H1 (cell line): ENCODE data around the gene CSTF2T. TPM values are rescaled to one million over a fixed set of nuclear protein-coding genes. Genes with fewer than 3 reads are reported as not detected.

Source experiments
- CTCF ChIA-PET: fragments of 300-600 bp; sonication (Branson Sonifier 250); formaldehyde crosslinking; loops from one replicate; lab custom pipeline; 2021; ENCODE audit not compliant: partially characterized antibody; lab: Charles Lee
- POLR2A ChIA-PET: fragments of 300-600 bp; sonication (Branson Sonifier 250); formaldehyde crosslinking; loops from one replicate; lab custom pipeline; 2021; ENCODE audit warnings: inconsistent platforms; ENCODE audit not compliant: partially characterized antibody; lab: Charles Lee
- DNase-seq, 2 experiments: peaks; one replicate each; pipeline versions ENCODE4 v3.0.0 to v3.0.0-alpha.2; 2010 to 2022; ENCODE audit warnings: low spot score in 2 of 2, low read depth in 1 of 2, mixed read lengths in 1 of 2
- FAIRE-seq: peaks from 2 replicates; lab custom pipeline; 2011; peaks lifted over from hg19 to GRCh38; lab: Jason Lieb, UNC
- H2AFZ ChIP-seq: 2 replicates; pipeline ENCODE4 v1.8.1; 2012; ENCODE audit warnings: low read length, inconsistent platforms
- H2AK5ac ChIP-seq: 2 replicates; pipeline ENCODE4 v1.6.1; 2013; ENCODE audit warnings: low read depth, low read length
- H2BK120ac ChIP-seq: replicated peaks from 2 replicates; pipeline ENCODE3; 2013; ENCODE audit warnings: low read depth, low read length, inconsistent platforms
- H2BK12ac ChIP-seq: 2 replicates; pipeline ENCODE4 v1.6.1; 2013; ENCODE audit warnings: low read depth, low read length
- H2BK15ac ChIP-seq: 2 replicates; pipeline ENCODE4 v1.6.1; 2013; ENCODE audit warnings: low read length
- H2BK20ac ChIP-seq: 2 replicates; pipeline ENCODE4 v1.6.1; 2013; ENCODE audit warnings: low read length
- H2BK5ac ChIP-seq: 2 replicates; pipeline ENCODE4 v1.6.1; 2013; ENCODE audit warnings: low read depth, low read length
- H3K14ac ChIP-seq: 2 replicates; pipeline ENCODE4 v1.6.1; 2013; ENCODE audit warnings: inconsistent platforms; ENCODE audit not compliant: insufficient read length
- H3K18ac ChIP-seq: 2 replicates; pipeline ENCODE4 v1.6.1; 2013; ENCODE audit warnings: low read length; ENCODE audit errors: extremely low read depth
- H3K23ac ChIP-seq: 2 replicates; pipeline ENCODE4 v1.6.1; 2013; ENCODE audit warnings: inconsistent platforms; ENCODE audit not compliant: insufficient read length
- H3K23me2 ChIP-seq: 2 replicates; pipeline ENCODE4 v1.6.1; 2013; ENCODE audit warnings: low read depth, low read length
- H3K27ac ChIP-seq: 2 replicates; pipeline ENCODE4 v1.6.1; 2011; ENCODE audit warnings: low read depth, low read length, inconsistent platforms
- H3K27me3 ChIP-seq, 4 experiments: replicated peaks in 1 of 4; 1 replicate in 1 of 4; 2 replicates in 3 of 4; pipeline versions ENCODE4 v1.6.1 to v1.8.1; 2011 to 2013; ENCODE audit warnings: low read length in 3 of 4, mild to moderate bottlenecking in 3 of 4, inconsistent platforms in 2 of 4, mixed read lengths in 2 of 4, moderate library complexity in 1 of 4; ENCODE audit not compliant: control insufficient read depth in 3 of 4, insufficient read depth in 3 of 4; ENCODE audit errors: extremely low read depth in 1 of 4
- H3K36me3 ChIP-seq, 4 experiments: 2 replicates each; pipeline versions ENCODE4 v1.6.1 to v1.8.1; 2011 to 2013; ENCODE audit warnings: mild to moderate bottlenecking in 4 of 4, low read length in 3 of 4, moderate library complexity in 2 of 4, control low read depth in 1 of 4, inconsistent platforms in 1 of 4; ENCODE audit not compliant: insufficient read depth in 4 of 4, control insufficient read depth in 2 of 4
- H3K4ac ChIP-seq: replicated peaks from 2 replicates; pipeline ENCODE3; 2013; ENCODE audit warnings: low read length, low read depth, mixed read lengths, inconsistent platforms; ENCODE audit not compliant: insufficient read length
- H3K4me1 ChIP-seq, 4 experiments: replicated peaks in 1 of 4; 1 replicate in 1 of 4; 2 replicates in 3 of 4; pipeline versions ENCODE4 v1.6.1 to v1.8.1; 2011 to 2013; ENCODE audit warnings: low read length in 3 of 4, inconsistent platforms in 2 of 4, mixed read lengths in 1 of 4; ENCODE audit not compliant: insufficient read depth in 4 of 4, control insufficient read depth in 3 of 4
- H3K4me2 ChIP-seq, 2 experiments: 2 replicates each; pipeline versions ENCODE4 v1.6.1 to v1.8.1; 2011 to 2013; ENCODE audit warnings: low read depth in 2 of 2, low read length in 2 of 2, control low read depth in 1 of 2, inconsistent platforms in 1 of 2, mild to moderate bottlenecking in 1 of 2; ENCODE audit not compliant: insufficient read depth in 1 of 2
- H3K4me3 ChIP-seq, 4 experiments: fragments of 200-600, 300-600 bp in 1 of 4; sonication (generic), shearing (Covaris generic), sonication (Bioruptor Twin) in 1 of 4; 2 replicates each; pipeline versions ENCODE4 v1.5.1 to v1.8.1; 2011 to 2016; ENCODE audit warnings: low read length in 4 of 4, low read depth in 3 of 4, control low read depth in 2 of 4, inconsistent platforms in 2 of 4, mild to moderate bottlenecking in 2 of 4, mixed read lengths in 1 of 4, moderate library complexity in 1 of 4; ENCODE audit not compliant: insufficient read depth in 2 of 4; ENCODE audit errors: extremely low read depth in 1 of 4
- H3K56ac ChIP-seq: replicated peaks from 2 replicates; pipeline ENCODE3; 2013; ENCODE audit warnings: low read depth, mild to moderate bottlenecking, mixed read lengths, low read length, inconsistent platforms; ENCODE audit not compliant: insufficient read length
- H3K79me1 ChIP-seq: 2 replicates; pipeline ENCODE4 v1.6.1; 2013; ENCODE audit warnings: low read depth, low read length, control low read depth
- H3K79me2 ChIP-seq, 2 experiments: 2 replicates each; pipeline versions ENCODE4 v1.6.1 to v1.8.1; 2012 to 2013; ENCODE audit warnings: low read length in 2 of 2, mild to moderate bottlenecking in 2 of 2, inconsistent platforms in 1 of 2; ENCODE audit not compliant: insufficient read depth in 2 of 2, control insufficient read depth in 1 of 2
- H3K9ac ChIP-seq, 4 experiments: replicated peaks in 1 of 4; 1 replicate in 1 of 4; 2 replicates in 3 of 4; pipeline versions ENCODE4 v1.6.1 to v1.8.1; 2011 to 2013; ENCODE audit warnings: low read depth in 3 of 4, low read length in 3 of 4, control low read depth in 2 of 4, mild to moderate bottlenecking in 2 of 4, moderate library complexity in 2 of 4, inconsistent platforms in 1 of 4; ENCODE audit errors: extremely low read depth in 1 of 4
- H3K9me3 ChIP-seq, 2 experiments: 2 replicates each; pipeline versions ENCODE4 v1.6.1 to v1.8.1; 2012 to 2013; ENCODE audit warnings: mild to moderate bottlenecking in 2 of 2, moderate library complexity in 2 of 2, control low read depth in 1 of 2, inconsistent platforms in 1 of 2, low read depth in 1 of 2, low read length in 1 of 2, mixed read lengths in 1 of 2; ENCODE audit not compliant: insufficient read depth in 2 of 2
- H4K20me1 ChIP-seq, 2 experiments: replicated peaks in 1 of 2; 2 replicates each; pipeline versions ENCODE3 to v1.8.1; 2011 to 2013; ENCODE audit warnings: inconsistent platforms in 2 of 2, low read length in 2 of 2, mild to moderate bottlenecking in 1 of 2; ENCODE audit not compliant: insufficient read depth in 2 of 2, control insufficient read depth in 1 of 2
- H4K5ac ChIP-seq: 2 replicates; pipeline ENCODE4 v1.6.1; 2013; ENCODE audit warnings: low read length, low read depth, mixed read lengths, inconsistent platforms; ENCODE audit not compliant: insufficient read length
- H4K8ac ChIP-seq: 2 replicates; pipeline ENCODE4 v1.8.0; 2013; ENCODE audit warnings: mild to moderate bottlenecking, moderate library complexity, low read length, inconsistent platforms; ENCODE audit not compliant: insufficient read depth; ENCODE audit errors: extremely low read depth
- H4K91ac ChIP-seq: replicated peaks from 2 replicates; pipeline ENCODE3; 2013; ENCODE audit warnings: low read length, mixed read lengths, inconsistent platforms; ENCODE audit not compliant: insufficient read length
- CBX5 ChIP-seq: fragments of 300-800, 300-1000 bp; sonication (generic); IDR thresholded peaks from 2 replicates; pipeline ENCODE4 v1.7.1; 2016; ENCODE audit warnings: antibody characterized with exemption, low read length, low read depth
- CTCF ChIP-seq, 3 experiments: IDR thresholded peaks; 1 replicate in 2 of 3; 2 replicates in 1 of 3; pipeline versions ENCODE4 v1.5.1 to v1.6.1; 2011; ENCODE audit warnings: low read length in 3 of 3, mild to moderate bottlenecking in 3 of 3, inconsistent platforms in 2 of 3, low read depth in 1 of 3, moderate library complexity in 1 of 3; ENCODE audit not compliant: insufficient read depth in 1 of 3; ENCODE audit errors: control extremely low read depth in 1 of 3
- EGR1 ChIP-seq: IDR thresholded peaks from 2 replicates; pipeline ENCODE4 v1.6.1; 2011; ENCODE audit warnings: low read depth, low read length, borderline replicate concordance
- FOSL1 ChIP-seq: IDR thresholded peaks from 2 replicates; pipeline ENCODE4 v1.6.1; 2011; ENCODE audit warnings: mild to moderate bottlenecking, low read depth, low read length, moderate library complexity; ENCODE audit not compliant: insufficient read depth
- HDAC2 ChIP-seq, 2 experiments: fragments of 300-600 bp in 1 of 2; sonication (generic) in 1 of 2; IDR thresholded peaks; 2 replicates each; pipeline ENCODE4 v1.6.1; 2011 to 2012; ENCODE audit warnings: low read depth in 2 of 2, low read length in 2 of 2, mild to moderate bottlenecking in 2 of 2, moderate library complexity in 2 of 2, borderline replicate concordance in 1 of 2, inconsistent platforms in 1 of 2
- JUN ChIP-seq: IDR thresholded peaks from 2 replicates; pipeline ENCODE4 v1.6.1; 2011; ENCODE audit warnings: low read depth, mild to moderate bottlenecking, improper control_type of control experiment, low read length
- KDM5A ChIP-seq: fragments of 200-600 bp; IDR thresholded peaks from 2 replicates; pipeline ENCODE4 v1.7.1; 2012; ENCODE audit warnings: mild to moderate bottlenecking, low read length, inconsistent platforms, mixed read lengths
- MAX ChIP-seq: IDR thresholded peaks from 2 replicates; pipeline ENCODE4 v1.6.1; 2012; ENCODE audit warnings: inconsistent platforms
- SIRT6 ChIP-seq: IDR thresholded peaks from one replicate; pipeline ENCODE4 v1.7.1; 2012; ENCODE audit warnings: low read length, inconsistent platforms
- SP4 ChIP-seq: IDR thresholded peaks from 2 replicates; pipeline ENCODE4 v1.6.1; 2012; ENCODE audit warnings: low read length, inconsistent platforms
- polyA plus RNA-seq, 7 experiments: library from polyadenylated mRNA; depleted of rRNA in 3 of 7; stranded (reverse) in 5 of 7; unstranded in 2 of 7; fragments of >200 nt in 5 of 7; fragments of 200-250 nt in 2 of 7; gene quantifications; 1 replicate in 5 of 7; 2 replicates in 1 of 7; 4 replicates in 1 of 7; pipeline versions ENCODE4 v1.2.1 to v1.2.3, GENCODE V29; 2011 to 2013; ENCODE audit warnings: missing spikeins in 2 of 7, mixed read lengths in 2 of 7
- total RNA-seq: library from RNA; stranded (reverse); fragmentation: NEBNext Ultra II Directional; extraction: Animal tissue kit (Norgen Biotek cat#: 25700); gene quantifications from 2 replicates; pipeline ENCODE4 v1.2.1, GENCODE V29; 2021

CSTF2T gene
- total and polyA plus RNA-seq, 2 of the 8 experiments (the other 6 are each of a cell fraction or from before 2014, with no cell fraction given): 9.4 to 32.4 TPM

GRCh38 chr10:51675088-51675487 is 24.3 kb downstream of the CSTF2T start:
- H3K23ac ChIP-seq: no peak overlapping the region
- no peak overlapping the region for H3K18ac ChIP-seq
- H4K5ac ChIP-seq: no peak overlapping the region
- POLR2A ChIA-PET: no interaction called here
- no peak overlapping the region for H4K91ac ChIP-seq
- H3K4me1 ChIP-seq: peaks cover 0 to 2% (median 0%) of the 10 kb centered on the region in 4 experiments; a peak in 1 of 7 replicates
- no peak overlapping the region for H2BK5ac ChIP-seq
- no peak overlapping the region for H3K4ac ChIP-seq
- TF ChIP-seq CBX5 (no peak), SP4 (no peak), FOSL1 (no peak), JUN (no peak), KDM5A (no peak), SIRT6 (no peak), MAX (no peak), EGR1 (no peak), CTCF (IDR thresholded peaks at IDR 0.05; ENCODE audit: control extremely low read depth in 1 of 3, insufficient read depth in 1 of 3, low read depth in 1 of 3, low read length in 3 of 3) (no peak), HDAC2 (IDR thresholded peaks at IDR 0.05; ENCODE audit: borderline replicate concordance in 1 of 2, low read depth in 2 of 2, low read length in 2 of 2) (no peak)
- no peak overlapping the region for H3K14ac ChIP-seq
- no peak overlapping the region for H3K27ac ChIP-seq
- DNase-seq: no peak
- CTCF ChIA-PET: no interaction called here
- no peak overlapping the region for H2BK12ac ChIP-seq
- no peaks in the 10 kb centered on the region for H3K23me2 ChIP-seq
- H2AFZ ChIP-seq: no peak overlapping the region
- H4K8ac ChIP-seq: no peak overlapping the region
- no peaks in the 10 kb centered on the region for H3K36me3 ChIP-seq
- H3K4me2 ChIP-seq: no peak overlapping the region
- H2BK20ac ChIP-seq: no peak overlapping the region
- no peak overlapping the region for H3K9ac ChIP-seq
- no peak overlapping the region for H3K56ac ChIP-seq
- H3K4me3 ChIP-seq: no peak overlapping the region
- no peaks in the 10 kb centered on the region for H4K20me1 ChIP-seq
- no peaks in the 10 kb centered on the region for H3K27me3 ChIP-seq
- no peak for FAIRE-seq
- no peak overlapping the region for H2BK15ac ChIP-seq
- no peaks in the 10 kb centered on the region for H3K79me2 ChIP-seq
- no peak overlapping the region for H2BK120ac ChIP-seq
- H2AK5ac ChIP-seq: no peak overlapping the region
- no peaks in the 10 kb centered on the region for H3K79me1 ChIP-seq
- no peaks in the 10 kb centered on the region for H3K9me3 ChIP-seq
